ENCODE data around the gene HNRNPUL2.
"Not testable (repeated sequence)": the region's sequence is repeated elsewhere in the genome, so short reads cannot be mapped to it uniquely, and the experiment has no call there.

HNRNPUL2 gene

GRCh38 chr11:62727165-62727871, at the start of gene HNRNPUL2:
HNRNPUL2 (minus strand) TSS chr11:62727457; CDS start chr11:62727156, 301 bp downstream.
- peak; percentile 97 to 98 for DNase-seq (ENCODE audit: low read depth in 2 of 2)

GRCh38 chr11:62775646-62776045, 48.4 kb upstream of the HNRNPUL2 start:
- DNase-seq (ENCODE audit: low read depth in 2 of 2), result no peak

GRCh38 chr11:62774407-62774806, 47.1 kb upstream of the HNRNPUL2 start:
- DNase-seq (ENCODE audit: low read depth in 2 of 2), result no peak

GRCh38 chr11:62771144-62772021, 44.1 kb upstream of the HNRNPUL2 start, which contains the start of gene TAF6L:
TAF6L (plus strand) TSS chr11:62771396; CDS start chr11:62775784, 4,388 bp downstream.
- peak; percentile 95 to 97 for DNase-seq (ENCODE audit: low read depth in 2 of 2)

GRCh38 chr11:62770778-62771143, 43.5 kb upstream of the HNRNPUL2 start:
- DNase-seq (ENCODE audit: low read depth in 2 of 2), result no peak

GRCh38 chr11:62760867-62761227, 33.6 kb upstream of the HNRNPUL2 start:
- DNase-seq (ENCODE audit: low read depth in 2 of 2), result not testable (repeated sequence)

GRCh38 chr11:62757846-62758788, 30.9 kb upstream of the HNRNPUL2 start:
- no peak for DNase-seq (ENCODE audit: low read depth in 2 of 2)

- DNase-seq (ENCODE audit: low read depth in 2 of 2), result no peak
Measured at GRCh38 chr11:62755086-62755615, 27.9 kb upstream of the HNRNPUL2 start.

GRCh38 chr11:62753736-62754603, 26.7 kb upstream of the HNRNPUL2 start, which contains the start of gene ZBTB3:
ZBTB3 (minus strand) TSS chr11:62754160; CDS start chr11:62753664, 496 bp downstream.
- peak; percentile 94 to 97 for DNase-seq (ENCODE audit: low read depth in 2 of 2)

- no peak for DNase-seq (ENCODE audit: low read depth in 2 of 2)
Measured at GRCh38 chr11:62752994-62753735, 25.9 kb upstream of the HNRNPUL2 start.

- DNase-seq (ENCODE audit: low read depth in 2 of 2), result no peak
Measured at GRCh38 chr11:62752177-62752785, 25.0 kb upstream of the HNRNPUL2 start.

GRCh38 chr11:62749931-62750330, 22.7 kb upstream of the HNRNPUL2 start:
- DNase-seq (ENCODE audit: low read depth in 2 of 2), result not testable (repeated sequence)

- DNase-seq (ENCODE audit: low read depth in 2 of 2), result no peak
Measured at GRCh38 chr11:62747475-62748160, 20.4 kb upstream of the HNRNPUL2 start.

- DNase-seq (ENCODE audit: low read depth in 2 of 2), result no peak
Measured at GRCh38 chr11:62737196-62737595, 9.9 kb upstream of the HNRNPUL2 start.

GRCh38 chr11:62732830-62733229, 5.6 kb upstream of the HNRNPUL2 start:
- DNase-seq (ENCODE audit: low read depth in 2 of 2), result no peak

- not testable (repeated sequence) for DNase-seq (ENCODE audit: low read depth in 2 of 2)
Measured at GRCh38 chr11:62730076-62730475, 2.8 kb upstream of the HNRNPUL2 start.

- peak; percentile 73 to 79 for DNase-seq (ENCODE audit: low read depth in 2 of 2)
Measured at GRCh38 chr11:62728171-62728988, 1.1 kb upstream of the HNRNPUL2 start, which contains the start of gene TTC9C. TTC9C (plus strand) TSS chr11:62728486; CDS start chr11:62728849, 363 bp downstream.

- peak; percentile 78 to 80 for DNase-seq (ENCODE audit: low read depth in 2 of 2)
Measured at GRCh38 chr11:62727872-62728170, 564 bp upstream of the HNRNPUL2 start.

All from stimulated activated CD4-positive, alpha-beta T cell treated with anti-CD3 and anti-CD28 coated beads, Interleukin-15, amount 100 ng/mL, for 48 hours (primary cell).